GM19452 (cell line): ENCODE measurements around the gene MOSPD3.

Experiments used
- ATAC-seq: cut with Tn5 transposase; IDR thresholded peaks from one replicate; pipeline ENCODE4 v1.9.1; 2021; ENCODE audit not compliant: unreplicated experiment

Gene MOSPD3

DNA sequence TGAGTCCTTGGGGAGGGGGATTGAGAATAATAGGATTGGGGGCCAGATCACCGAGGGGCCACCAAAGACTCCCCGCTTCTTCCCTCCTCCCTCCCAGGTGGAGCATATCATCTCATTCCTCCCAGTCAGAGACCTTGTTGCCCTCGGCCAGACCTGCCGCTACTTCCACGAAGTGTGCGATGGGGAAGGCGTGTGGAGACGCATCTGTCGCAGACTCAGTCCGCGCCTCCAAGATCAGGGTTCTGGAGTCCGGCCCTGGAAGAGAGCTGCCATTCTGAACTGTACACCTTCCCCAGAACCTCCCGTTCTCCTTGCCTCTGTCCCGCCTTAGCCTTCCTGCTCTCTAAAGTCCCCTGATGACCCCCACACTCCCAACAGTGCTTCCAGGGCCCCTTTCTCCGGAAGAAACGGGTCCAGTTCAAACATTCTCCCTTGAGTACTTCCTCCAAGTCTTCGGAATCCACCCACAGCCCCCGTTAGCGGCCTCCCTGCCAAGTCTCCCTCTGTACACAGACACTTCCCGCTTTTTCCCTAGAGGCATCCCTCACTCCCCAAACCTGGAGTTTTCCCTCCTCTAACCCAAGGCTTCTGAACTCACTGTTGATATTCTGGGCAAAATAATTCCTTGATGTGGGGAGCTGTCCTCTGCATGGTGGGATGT is 22.1 kb upstream of the MOSPD3 start:
- ATAC-seq: no peak

DNA sequence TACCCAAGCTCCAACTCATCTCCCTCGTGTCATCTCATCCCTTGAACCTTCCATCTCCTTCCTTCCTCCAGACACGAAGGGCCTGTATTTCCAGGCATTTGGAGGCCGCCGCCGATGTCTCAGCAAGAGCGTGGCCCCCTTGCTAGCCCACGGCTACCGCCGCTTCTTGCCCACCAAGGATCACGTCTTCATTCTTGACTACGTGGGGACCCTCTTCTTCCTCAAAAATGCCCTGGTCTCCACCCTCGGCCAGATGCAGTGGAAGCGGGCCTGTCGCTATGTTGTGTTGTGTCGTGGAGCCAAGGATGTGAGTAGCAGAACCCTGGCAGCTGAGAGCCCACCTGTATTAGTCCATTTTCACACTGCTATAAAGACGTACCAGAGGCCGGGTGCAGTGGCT is 20.7 kb upstream of the MOSPD3 start:
- ATAC-seq: no peak

DNA sequence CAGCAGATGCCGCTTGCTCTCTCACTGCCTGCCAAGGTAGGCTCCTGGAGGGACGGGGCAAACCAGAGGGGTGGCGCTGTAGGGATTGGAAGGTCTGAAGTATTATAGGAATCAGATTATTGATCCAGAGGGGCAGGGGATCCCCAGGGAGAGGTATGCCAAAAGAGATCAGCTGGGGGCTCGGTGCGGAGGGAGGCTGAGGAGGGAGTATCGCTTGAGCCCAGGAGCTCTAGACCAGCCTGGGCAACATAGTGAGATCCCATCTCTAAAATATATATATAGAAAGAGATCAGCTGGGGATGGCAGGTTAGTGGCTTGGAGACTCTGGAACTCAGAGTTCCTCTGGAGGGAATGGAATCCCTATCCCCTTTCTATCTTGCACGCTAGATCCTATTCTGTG is 17.2 kb upstream of the MOSPD3 start:
- ATAC-seq: no peak

DNA sequence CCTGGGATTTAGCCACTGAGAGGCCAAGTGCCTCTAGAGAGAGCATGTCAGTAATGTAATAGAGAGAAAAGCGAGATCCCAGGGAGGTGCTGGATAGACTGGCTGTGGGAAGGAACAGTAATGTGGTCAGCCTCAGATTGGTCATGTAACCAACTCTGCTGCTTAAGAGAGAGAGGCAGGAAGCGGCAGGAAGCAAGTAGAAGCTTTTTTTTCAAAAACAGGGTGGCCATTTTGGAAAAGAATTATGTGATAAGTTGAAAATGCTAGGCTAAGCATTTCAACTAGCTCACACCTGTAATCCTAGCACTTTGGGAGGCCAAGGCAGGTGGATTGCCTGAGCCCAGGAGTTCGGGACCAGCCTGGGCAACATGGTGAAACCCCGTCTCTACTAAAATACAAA is 13.9 kb upstream of the MOSPD3 start:
- ATAC-seq: no peak

DNA sequence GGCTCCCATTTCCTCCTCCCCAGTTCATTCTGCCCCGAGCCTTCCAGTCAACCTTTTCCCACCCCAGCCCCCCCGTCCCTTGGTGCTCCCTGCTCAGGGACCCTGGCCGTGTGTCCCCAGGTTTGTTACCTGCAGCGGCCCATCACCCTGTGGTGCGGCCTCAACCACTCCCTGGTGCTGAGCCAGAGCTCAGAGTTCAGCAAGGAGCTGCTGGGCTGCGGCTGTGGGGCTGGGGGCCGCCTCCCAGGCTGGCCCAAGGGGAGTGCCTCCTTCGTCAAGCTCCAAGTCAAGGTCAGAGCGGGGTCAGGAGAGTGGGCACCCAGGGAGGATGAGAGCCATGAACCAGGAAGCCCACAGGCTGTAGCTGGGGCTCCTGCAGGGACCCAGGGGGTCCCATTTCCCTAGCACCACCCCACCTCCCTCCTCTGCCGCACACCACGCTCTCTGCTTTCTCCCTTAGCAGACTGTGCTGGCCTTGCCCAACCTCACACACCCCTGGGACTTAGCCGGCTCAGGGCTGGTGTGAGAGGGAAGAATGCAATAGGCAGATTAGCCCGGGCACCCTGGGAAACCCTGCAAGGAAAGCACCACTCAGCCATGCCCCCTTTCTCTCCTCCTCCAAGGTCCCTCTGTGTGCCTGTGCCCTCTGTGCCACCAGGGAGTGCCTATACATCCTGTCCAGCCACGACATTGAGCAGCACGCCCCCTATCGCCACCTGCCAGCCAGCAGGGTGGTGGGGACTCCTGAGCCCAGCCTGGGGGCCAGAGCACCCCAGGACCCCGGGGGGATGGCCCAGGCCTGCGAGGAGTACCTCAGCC is 12.2 kb upstream of the MOSPD3 start:
- no peak for ATAC-seq

DNA sequence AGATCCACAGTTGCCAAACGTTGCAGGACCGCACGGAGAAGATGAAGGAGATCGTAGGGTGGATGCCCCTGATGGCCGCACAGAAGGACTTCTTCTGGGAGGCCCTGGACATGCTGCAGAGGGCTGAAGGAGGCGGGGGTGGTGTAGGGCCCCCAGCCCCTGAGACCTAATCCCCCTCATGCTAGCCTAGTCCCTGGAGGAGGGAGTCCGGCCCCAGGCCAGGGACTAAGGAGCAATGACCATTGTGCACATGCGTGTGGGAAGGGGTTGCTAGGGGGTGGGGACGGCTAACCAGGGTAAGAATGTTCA is 11.7 kb upstream of the MOSPD3 start:
- ATAC-seq: no peak

DNA sequence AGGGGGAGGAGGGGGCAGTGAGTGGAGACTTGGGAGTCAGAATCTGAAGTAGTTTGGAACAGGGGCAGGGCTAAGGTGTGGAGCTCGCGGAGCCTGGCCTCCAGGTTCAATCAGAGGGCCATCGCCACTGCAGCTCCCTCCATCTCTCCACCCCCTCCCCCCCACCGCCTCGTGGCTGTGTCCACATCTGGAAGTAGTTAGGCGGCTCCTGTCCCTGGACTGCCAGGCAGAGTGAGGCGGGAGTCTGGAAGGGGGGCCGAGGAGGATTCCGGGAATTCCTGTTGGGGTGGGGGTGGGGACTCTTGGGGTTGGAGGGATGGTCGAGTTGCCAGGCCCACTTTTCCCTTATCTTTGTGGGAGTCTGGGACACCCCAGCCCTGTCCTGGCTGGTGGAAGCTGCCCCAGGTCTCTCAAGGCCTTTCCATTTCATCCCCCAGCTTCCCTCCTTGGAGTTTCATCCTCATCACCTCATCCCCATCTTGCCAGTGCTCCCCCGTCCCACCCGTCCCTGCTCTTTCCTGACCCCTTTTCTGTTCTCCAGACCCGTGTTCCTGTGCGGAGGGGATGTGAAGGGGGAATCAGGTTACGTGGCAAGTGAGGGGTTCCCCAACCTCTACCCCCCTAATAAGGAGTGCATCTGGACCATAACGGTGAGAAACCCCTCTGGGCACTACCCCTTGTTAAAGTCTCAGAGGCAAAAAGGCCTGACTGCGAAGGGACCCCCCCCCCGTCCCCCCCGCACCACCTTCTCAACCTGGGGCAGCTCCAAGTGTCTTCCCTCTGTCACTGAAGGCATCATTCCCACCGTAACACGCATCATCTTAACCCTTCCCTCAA is 9.2 kb upstream of the MOSPD3 start:
- ATAC-seq: no peak

DNA sequence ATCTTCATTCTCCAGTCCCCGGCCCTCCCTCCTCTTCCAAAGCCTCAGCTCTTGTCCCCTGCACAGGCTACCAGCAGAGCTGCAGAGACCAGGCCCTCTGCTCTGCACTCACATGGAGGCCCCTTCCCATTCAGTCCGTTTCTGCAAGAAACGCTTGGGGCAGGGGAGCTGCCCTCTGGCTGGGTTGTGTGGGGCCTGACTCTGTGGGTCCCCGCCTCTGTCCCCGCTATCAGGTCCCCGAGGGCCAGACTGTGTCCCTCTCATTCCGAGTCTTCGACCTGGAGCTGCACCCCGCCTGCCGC is 8.7 kb upstream of the MOSPD3 start:
- ATAC-seq: no peak

DNA sequence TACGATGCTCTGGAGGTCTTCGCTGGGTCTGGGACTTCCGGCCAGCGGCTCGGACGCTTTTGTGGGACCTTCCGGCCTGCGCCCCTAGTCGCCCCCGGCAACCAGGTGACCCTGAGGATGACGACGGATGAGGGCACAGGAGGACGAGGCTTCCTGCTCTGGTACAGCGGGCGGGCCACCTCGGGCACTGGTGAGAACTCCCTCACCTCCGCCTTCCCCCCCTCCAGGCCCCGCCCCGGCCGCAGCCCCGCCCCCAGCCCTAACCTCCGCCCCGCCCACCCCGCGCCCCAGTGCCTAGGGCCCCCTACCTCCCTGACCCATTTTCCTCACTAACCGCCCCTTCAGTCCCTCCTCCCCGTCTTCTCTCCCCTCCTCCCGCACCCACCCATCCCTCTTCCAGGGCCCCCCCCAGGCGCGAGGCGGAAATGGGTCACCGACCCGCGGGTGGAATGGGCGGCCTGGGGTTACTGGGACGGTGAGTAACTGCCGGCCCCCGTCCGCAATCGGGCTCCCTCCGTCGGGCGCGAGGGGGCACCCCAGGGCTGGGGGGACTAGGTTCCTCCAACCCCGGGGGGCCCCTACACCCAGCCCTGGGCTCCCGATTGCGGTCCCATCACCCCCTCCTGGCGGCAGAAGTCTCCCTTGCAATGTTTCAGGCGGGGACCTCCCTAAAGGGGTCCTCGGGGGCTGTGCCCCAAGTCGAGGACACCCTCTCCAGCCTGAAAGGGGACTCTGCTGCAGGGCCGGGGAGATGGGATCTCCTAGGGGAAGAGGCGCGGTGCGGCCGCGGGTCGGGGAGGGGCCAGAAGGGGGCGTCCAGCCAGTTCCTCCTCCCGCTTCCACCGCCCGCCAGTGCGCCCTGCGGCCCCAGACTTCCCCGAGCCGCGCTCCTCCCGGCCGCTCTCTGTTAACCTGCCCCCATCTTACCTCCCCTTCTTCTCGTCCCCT is 8.0 kb upstream of the MOSPD3 start:
- ATAC-seq: no peak

DNA sequence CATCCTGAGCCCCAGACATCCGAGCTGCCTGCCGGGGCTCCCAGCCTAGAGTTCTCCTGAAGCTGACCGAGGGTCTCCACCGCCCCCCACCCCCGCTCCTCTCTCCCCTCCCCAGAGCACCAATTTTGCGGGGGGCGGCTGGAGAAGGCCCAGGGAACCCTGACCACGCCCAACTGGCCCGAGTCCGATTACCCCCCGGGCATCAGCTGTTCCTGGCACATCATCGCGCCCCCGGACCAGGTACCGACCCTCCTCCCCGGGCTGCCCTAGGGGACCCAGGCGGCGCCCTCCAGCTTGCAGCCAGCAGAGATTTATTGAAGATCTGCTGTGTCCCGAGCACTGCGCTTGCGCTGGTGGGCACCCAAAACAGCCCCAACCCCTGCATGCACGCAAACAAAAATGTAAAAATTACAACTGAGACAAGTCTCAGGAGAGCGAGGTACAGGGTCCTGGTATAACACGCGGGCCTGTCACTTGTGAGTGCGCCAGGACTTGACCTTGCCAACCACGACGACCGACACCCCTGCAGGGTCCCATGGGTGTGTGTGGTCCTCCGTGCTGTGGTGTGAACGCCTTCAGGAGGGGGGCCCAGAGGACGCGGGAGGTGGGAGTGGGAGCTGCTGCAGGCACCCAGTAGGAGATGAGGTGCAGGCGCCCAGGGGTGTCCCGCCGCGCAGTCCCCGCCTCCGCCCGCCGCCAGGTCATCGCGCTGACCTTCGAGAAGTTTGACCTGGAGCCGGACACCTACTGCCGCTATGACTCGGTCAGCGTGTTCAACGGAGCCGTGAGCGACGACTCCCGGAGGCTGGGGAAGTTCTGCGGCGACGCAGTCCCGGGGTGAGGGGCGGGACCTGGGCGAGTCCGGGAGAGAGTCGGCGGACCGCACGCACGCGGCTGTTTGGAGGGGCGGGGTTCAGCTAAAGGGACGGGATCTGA is 7.1 kb upstream of the MOSPD3 start:
- no peak for ATAC-seq

DNA sequence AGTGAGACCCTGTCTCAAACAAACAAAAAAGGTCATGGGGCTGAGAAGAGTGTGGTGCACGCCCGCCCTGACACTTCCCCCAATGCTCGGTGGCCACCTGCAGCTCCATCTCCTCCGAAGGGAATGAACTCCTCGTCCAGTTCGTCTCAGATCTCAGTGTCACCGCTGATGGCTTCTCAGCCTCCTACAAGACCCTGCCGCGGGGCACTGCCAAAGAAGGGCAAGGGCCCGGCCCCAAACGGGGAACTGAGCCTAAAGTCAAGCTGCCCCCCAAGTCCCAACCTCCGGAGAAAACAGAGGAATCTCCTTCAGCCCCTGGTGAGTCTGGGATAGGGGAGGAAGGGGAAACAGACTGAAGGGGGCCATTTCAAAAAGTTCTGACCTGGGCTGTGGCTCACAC is 6.0 kb upstream of the MOSPD3 start:
- no peak for ATAC-seq

DNA sequence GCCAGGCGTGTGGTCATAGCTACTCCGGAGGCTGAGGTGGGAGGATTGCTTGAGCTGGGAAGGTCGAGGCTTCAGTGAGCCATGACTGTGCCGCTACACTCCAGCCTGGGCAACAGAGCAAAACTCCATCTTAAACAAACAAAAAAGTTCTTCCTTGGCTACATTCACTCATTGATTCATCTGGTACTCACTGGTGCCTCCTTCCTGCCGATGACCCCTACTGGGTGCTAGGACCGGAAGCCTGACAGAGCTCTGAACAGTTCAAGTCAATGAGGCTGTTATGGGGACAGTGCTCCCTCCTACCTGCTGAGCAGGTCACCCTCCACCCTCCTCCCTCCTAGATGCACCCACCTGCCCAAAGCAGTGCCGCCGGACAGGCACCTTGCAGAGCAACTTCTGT is 5.2 kb upstream of the MOSPD3 start:
- no peak for ATAC-seq

DNA sequence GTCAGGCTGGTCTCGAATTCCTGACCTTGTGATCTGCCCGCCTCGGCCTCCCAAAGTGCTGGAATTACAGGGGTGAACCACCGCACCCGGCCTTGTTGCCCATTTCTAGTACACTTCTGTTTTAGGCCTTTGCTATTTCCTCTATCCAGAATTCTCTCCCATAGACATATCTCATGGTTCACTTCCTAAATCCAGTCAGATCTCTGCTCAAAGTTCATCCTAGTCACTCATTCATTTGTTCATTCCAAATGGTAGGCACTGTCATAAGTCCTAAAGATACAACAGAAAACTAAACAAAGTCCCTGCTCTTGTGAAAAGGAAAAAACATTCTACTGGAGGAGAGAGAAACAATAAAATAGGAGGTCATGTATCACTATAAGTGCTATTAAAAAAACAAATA is 2.4 kb upstream of the MOSPD3 start:
- no peak for ATAC-seq

DNA sequence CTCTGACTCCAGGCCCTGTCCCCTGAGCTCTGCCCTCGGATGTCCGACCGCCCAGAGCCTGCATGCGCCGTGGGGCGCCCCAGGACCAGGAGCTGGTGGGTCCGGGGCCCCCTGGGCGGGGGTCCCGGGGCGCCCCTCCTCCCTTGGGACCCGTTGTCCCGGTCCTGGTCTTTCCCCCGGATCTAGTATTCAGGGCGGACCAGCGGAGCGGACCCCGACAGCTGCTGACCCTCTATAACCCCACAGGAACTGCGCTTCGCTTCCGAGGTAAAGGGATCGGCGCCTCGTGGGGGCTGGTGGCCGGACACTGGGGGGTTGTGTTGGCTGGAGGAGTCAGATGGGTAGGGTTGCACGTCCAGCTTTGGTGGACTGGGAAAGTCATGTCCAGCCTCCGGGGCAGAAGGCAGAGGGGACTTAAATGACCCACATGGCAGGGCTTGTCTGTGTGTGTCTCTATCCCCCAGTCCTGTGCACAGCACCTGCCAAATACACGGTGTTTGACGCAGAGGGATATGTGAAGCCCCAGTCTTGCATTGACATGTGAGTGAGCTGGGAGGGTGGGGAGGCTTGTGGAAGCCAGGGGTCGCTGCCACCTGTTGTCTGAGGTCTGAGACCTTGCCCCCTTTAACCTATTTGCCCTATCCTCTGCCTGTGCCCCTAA is 520 bp downstream of the MOSPD3 start:
- ATAC-seq: no peak

DNA sequence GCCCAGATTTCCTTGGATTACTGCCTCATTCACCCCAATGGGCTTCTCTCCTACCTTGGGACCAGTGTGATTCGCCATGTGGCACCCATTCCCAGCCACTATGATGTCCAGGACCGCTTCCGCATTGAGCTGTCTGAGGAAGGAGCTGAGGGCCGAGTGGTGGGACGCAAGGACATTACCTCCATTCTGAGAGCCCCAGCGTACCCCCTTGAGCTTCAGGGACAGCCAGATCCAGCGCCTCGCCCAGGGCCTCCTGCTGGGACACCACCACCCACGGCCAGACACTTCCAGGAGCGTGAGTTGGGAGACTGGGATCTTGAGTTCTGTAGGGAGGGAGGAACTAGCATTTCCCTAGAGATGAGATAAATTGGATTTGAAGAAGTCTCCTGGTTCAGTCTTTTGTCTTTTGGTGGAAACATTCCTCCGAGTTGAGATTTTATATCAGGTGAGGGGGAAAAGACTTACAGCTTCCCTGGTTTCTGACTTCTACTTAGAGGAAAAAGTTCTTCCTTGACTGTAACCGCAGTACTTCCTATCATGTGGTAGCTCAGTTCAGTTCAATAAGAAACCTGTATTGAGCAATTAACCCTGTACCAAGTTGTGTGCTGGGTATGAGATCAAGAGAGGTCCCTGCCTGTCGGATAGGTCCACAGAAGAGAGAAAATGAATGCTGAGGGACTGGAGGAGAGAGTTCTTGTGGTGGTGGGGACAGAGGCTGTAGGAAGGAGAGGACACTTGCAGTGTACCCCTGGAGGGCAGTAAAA is 1.3 kb downstream of the MOSPD3 start:
- ATAC-seq: no peak

DNA sequence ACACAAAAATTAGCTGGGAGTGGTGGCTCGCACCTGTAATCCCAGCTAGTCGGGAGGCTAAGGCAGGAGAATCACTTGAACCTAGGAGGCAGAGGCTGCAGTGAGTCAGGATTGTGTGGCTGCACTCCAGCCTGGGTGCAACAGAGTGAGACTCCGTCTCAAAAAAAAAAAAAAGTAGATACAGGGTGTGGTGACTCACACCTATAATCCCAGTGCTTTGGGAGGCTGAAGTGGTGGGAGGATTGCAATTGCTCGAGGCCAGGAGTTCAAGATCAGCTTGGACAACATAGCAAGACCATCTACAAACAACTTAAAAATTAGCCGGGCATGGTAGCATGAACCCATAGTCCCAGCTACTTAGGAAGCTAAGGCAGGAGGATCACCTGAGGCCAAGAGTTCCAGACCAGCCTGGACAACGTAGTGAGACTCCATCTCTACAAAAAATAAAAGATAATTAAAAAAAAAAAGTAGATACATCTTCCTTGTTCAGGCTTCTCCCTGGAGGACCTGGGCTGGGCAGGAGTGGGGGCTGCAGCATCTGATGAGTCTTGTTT is 2.0 kb downstream of the MOSPD3 start:
- ATAC-seq: no peak

DNA sequence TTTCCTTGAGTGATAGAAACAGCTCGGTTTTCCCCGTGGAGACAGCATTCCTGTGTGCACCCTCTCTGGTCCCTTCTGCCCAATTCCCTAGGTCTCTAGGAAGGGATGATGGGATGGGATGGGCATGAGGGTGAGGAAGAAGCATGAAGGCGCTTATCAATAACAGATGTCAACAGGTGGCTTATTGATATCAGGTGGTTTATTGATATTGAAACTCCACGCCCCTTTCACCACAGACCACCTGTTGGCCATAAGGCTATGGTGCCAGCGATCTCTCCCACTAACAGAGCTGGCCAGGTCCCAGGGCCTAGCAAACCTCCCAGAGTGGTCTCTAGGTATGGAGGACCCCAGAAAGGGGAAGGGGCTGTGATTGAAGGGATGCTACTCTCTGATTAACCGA is 7.9 kb downstream of the MOSPD3 start:
- no peak for ATAC-seq

DNA sequence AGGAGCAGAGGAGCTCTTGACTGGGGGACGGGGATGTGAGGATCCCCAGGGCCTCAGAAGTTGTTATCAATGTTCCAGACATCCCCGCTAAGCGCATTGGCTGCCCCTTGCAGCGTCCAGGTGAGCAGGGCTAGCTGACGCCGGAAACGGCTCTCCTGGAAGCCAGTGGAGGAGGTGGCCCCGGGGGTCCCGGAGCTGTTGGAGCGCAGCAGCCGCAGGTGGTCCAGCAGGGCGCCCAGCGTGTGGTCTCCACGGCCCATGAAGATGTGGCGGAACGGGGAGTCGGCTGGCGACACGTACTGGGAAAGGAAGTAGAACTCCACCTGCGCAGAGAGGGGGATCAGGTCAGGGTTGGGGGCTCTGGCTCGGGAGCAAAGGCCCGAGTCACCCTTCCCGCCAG is 8.5 kb downstream of the MOSPD3 start:
- no peak for ATAC-seq

DNA sequence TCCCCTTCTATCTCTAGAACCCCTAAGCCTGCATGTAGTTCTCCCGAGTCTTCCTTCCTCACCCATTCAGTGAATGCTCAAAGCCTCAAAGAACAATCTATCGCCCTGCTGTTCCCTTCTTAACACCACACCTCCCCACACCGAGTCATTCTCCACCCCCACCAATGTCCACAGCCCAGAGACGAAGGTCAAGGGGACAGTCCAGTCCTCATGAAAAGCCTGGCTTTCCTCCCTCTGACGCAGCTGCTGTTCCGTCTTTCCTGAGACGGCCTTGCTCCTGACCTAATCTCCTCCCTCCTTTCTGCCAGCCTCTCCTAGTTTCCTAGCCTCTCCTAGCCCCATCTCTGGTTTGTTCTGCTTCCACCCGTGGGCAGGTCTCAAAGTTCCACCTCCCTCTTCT is 9.2 kb downstream of the MOSPD3 start:
- ATAC-seq: no peak
